PC-9 (cell line): Measurements from ENCODE around the gene NFE2L2.

Experiments used
- CTCF ChIP-seq: fragments of 200-600 bp; sonication (generic); conservative IDR thresholded peaks from 2 replicates; pipeline ENCODE4 v1.6.1; 2017; ENCODE audit warnings: mixed run types, antibody characterized with exemption, mild to moderate bottlenecking, moderate library complexity
- EZH2 ChIP-seq: fragments of 200-600 bp; sonication (generic); IDR thresholded peaks from 2 replicates; pipeline ENCODE4 v1.8.0; 2017; ENCODE audit warnings: antibody characterized with exemption, low read depth

GRCh38 chr2:177265824-177266817, 1.6 kb upstream of the NFE2L2 start:
- no peak for TF ChIP-seq CTCF
- no peak for TF ChIP-seq EZH2
